SK-N-SH (cell line): ENCODE data around the gene TSPAN15. TPM values are rescaled to one million over a fixed set of nuclear protein-coding genes. Genes with fewer than 3 reads are reported as not detected.

Source experiments
- CTCF ChIA-PET: fragments of 300-600, 350-600 bp; formaldehyde crosslinking; extraction: SDS; loops from one replicate; lab custom pipeline; 2021; lab: Yijun Ruan, JAX
- POLR2A ChIA-PET: fragments of 350-600 bp; sonication (Branson Sonifier 250); formaldehyde crosslinking; extraction: SDS; loops from one replicate; lab custom pipeline; 2020; ENCODE audit warnings: antibody characterized with exemption, inconsistent platforms; lab: Yijun Ruan, JAX
- DNase-seq: peaks from one replicate; pipeline ENCODE4 v3.0.0; 2012
- H2AFZ ChIP-seq: fragments of 200-600 bp; sonication (generic); 2 replicates; pipeline ENCODE4 v1.8.1; 2016; ENCODE audit warnings: antibody characterized with exemption, mild to moderate bottlenecking, low read depth
- H3F3A ChIP-seq: fragments of 200-600 bp; sonication (generic); replicated peaks from 2 replicates; pipeline ENCODE3; 2016; ENCODE audit warnings: antibody characterized with exemption, mild to moderate bottlenecking; ENCODE audit not compliant: insufficient read depth
- H3K27ac ChIP-seq, 2 experiments: fragments of 200-500 bp in 1 of 2; fragments of 200-600 bp in 1 of 2; sonication (Bioruptor generic) in 1 of 2; sonication (generic), shearing (Covaris generic) in 1 of 2; 2 replicates each; pipeline versions ENCODE4 v1.5.1 to v1.6.1; 2014 to 2016; ENCODE audit warnings: low read depth in 2 of 2, inconsistent platforms in 1 of 2, low read length in 1 of 2, mild to moderate bottlenecking in 1 of 2, mixed read lengths in 1 of 2
- H3K27me3 ChIP-seq: fragments of 200-600 bp; sonication (generic), shearing (Covaris generic); 2 replicates; pipeline ENCODE4 v1.6.1; 2016; ENCODE audit warnings: mixed run types; ENCODE audit not compliant: insufficient read depth
- H3K36me3 ChIP-seq, 2 experiments: fragments of 200-500 bp in 1 of 2; fragments of 200-600 bp in 1 of 2; sonication (Bioruptor generic) in 1 of 2; sonication (generic) in 1 of 2; replicated peaks in 1 of 2; 2 replicates each; pipeline versions ENCODE3 to v1.5.1; 2014 to 2016; ENCODE audit warnings: low read length in 1 of 2, mild to moderate bottlenecking in 1 of 2; ENCODE audit not compliant: insufficient read depth in 2 of 2, control insufficient read depth in 1 of 2
- H3K4me1 ChIP-seq, 2 experiments: fragments of 200-500 bp in 1 of 2; fragments of 200-600 bp in 1 of 2; sonication (Bioruptor generic) in 1 of 2; sonication (generic), shearing (Covaris generic) in 1 of 2; 2 replicates each; pipeline versions ENCODE4 v1.5.1 to v1.6.1; 2014 to 2016; ENCODE audit warnings: low read depth in 1 of 2, low read length in 1 of 2, mixed run types in 1 of 2; ENCODE audit not compliant: insufficient read depth in 2 of 2, control insufficient read depth in 1 of 2
- H3K4me2 ChIP-seq: fragments of 200-600 bp; sonication (generic), shearing (Covaris generic); 2 replicates; pipeline ENCODE4 v1.6.1; 2017; ENCODE audit warnings: mixed run types
- H3K4me3 ChIP-seq, 2 experiments: fragments of 200-500 bp in 1 of 2; fragments of 200-600 bp in 1 of 2; sonication (Bioruptor generic) in 1 of 2; sonication (generic), shearing (Covaris generic) in 1 of 2; 2 replicates each; pipeline versions ENCODE4 v1.5.1 to v1.8.1; 2014 to 2016; ENCODE audit warnings: low read depth in 2 of 2, inconsistent platforms in 1 of 2, low read length in 1 of 2, mild to moderate bottlenecking in 1 of 2, mixed read lengths in 1 of 2, moderate library complexity in 1 of 2
- H3K79me2 ChIP-seq: fragments of 200-600 bp; sonication (generic); 2 replicates; pipeline ENCODE4 v1.8.1; 2017; ENCODE audit warnings: mild to moderate bottlenecking; ENCODE audit not compliant: insufficient read depth
- H3K9ac ChIP-seq: fragments of 200-600 bp; sonication (generic); 2 replicates; pipeline ENCODE4 v1.6.1; 2017; ENCODE audit warnings: mixed run types
- H3K9me2 ChIP-seq: fragments of 200-600 bp; sonication (generic); 2 replicates; pipeline ENCODE4 v1.6.1; 2017; ENCODE audit warnings: mixed run types
- H3K9me3 ChIP-seq: fragments of 200-600 bp; sonication (generic); 2 replicates; pipeline ENCODE4 v1.6.1; 2017; ENCODE audit warnings: mixed run types, mild to moderate bottlenecking, moderate library complexity
- H4K20me1 ChIP-seq: fragments of 200-600 bp; sonication (generic); 2 replicates; pipeline ENCODE4 v1.6.1; 2017; ENCODE audit warnings: mild to moderate bottlenecking, mixed run types; ENCODE audit not compliant: insufficient read depth
- CHD2 ChIP-seq: fragments of 150-350 bp; IDR thresholded peaks from 2 replicates; pipeline ENCODE4 v1.6.1; 2018; ENCODE audit warnings: low read length; ENCODE audit not compliant: partially characterized antibody
- EZH2phosphoT487 ChIP-seq: fragments of 200-600 bp; sonication (generic); IDR thresholded peaks from 2 replicates; pipeline ENCODE4 v1.6.1; 2017; ENCODE audit warnings: low read depth, mixed run types, mild to moderate bottlenecking, antibody characterized with exemption, moderate library complexity, borderline replicate concordance
- FOXJ3 ChIP-seq: sonication (generic); formaldehyde crosslinking; IDR thresholded peaks from 2 replicates; pipeline ENCODE4 v1.5.1; 2020; ENCODE audit warnings: mild to moderate bottlenecking, missing genetic modification reagents
- FOXM1 ChIP-seq: IDR thresholded peaks from 2 replicates; pipeline ENCODE4 v1.4.0; 2012; ENCODE audit warnings: low read depth, mild to moderate bottlenecking
- GABPA ChIP-seq: IDR thresholded peaks from 2 replicates; pipeline ENCODE4 v1.4.0; 2012; ENCODE audit warnings: low read depth, mild to moderate bottlenecking
- POLR2AphosphoS5 ChIP-seq: IDR thresholded peaks from 2 replicates; pipeline ENCODE4 v1.6.1; 2012; ENCODE audit warnings: low read depth, low read length
- RAD21 ChIP-seq: IDR thresholded peaks from 2 replicates; pipeline ENCODE4 v1.6.1; 2012; ENCODE audit warnings: mild to moderate bottlenecking, low read length
- RCOR1 ChIP-seq: fragments of 150-350 bp; IDR thresholded peaks from 2 replicates; pipeline ENCODE4 v1.6.1; 2017; ENCODE audit warnings: antibody characterized with exemption, low read length
- RFX5 ChIP-seq: IDR thresholded peaks from 2 replicates; pipeline ENCODE4 v1.6.1; 2012; ENCODE audit warnings: mild to moderate bottlenecking, improper control_type of control experiment, low read length
- RXRA ChIP-seq: IDR thresholded peaks from 2 replicates; pipeline ENCODE4 v1.4.0; 2012; ENCODE audit warnings: low read depth, mild to moderate bottlenecking, borderline replicate concordance
- SIN3A ChIP-seq: IDR thresholded peaks from 2 replicates; pipeline ENCODE4 v1.6.1; 2012; ENCODE audit warnings: low read depth, mild to moderate bottlenecking, low read length, moderate library complexity, borderline replicate concordance
- SMC3 ChIP-seq: IDR thresholded peaks from 2 replicates; pipeline ENCODE4 v1.6.1; 2012; ENCODE audit warnings: low read depth, low read length, improper control_type of control experiment
- TEAD4 ChIP-seq: IDR thresholded peaks from 2 replicates; pipeline ENCODE4 v1.4.0; 2012; ENCODE audit warnings: mild to moderate bottlenecking, borderline replicate concordance; ENCODE audit not compliant: insufficient read depth
- YY1 ChIP-seq: IDR thresholded peaks from 2 replicates; pipeline ENCODE4 v1.4.0; 2012; ENCODE audit warnings: low read depth, mild to moderate bottlenecking
- WGBS: methylation state at CpG from one replicate; pipeline ENCODE4 v1.1.6; 2017; ENCODE audit warnings: low lambda C conversion rate; 5-methylcytosine and 5-hydroxymethylcytosine counted together
- polyA plus RNA-seq, 3 experiments: library from polyadenylated mRNA; depleted of rRNA; stranded (reverse); fragments of >200 nt; gene quantifications; 2 replicates each; pipeline ENCODE4 v1.2.3, GENCODE V29; 2012
- TF ChIP-seq, protein P1 (sequence below): fragments of 150-350 bp; IDR thresholded peaks from 2 replicates; pipeline ENCODE4 v1.6.1; 2017; ENCODE audit warnings: antibody characterized with exemption, low read length, low read depth, borderline replicate concordance
- TF ChIP-seq, protein P2 (sequence below): IDR thresholded peaks from 2 replicates; pipeline ENCODE4 v1.6.1; 2012; ENCODE audit warnings: mild to moderate bottlenecking, low read depth, low read length, moderate library complexity

TSPAN15 gene
- polyA plus RNA-seq, 1 of the 3 experiments (the other 2 are of a cell fraction) = 8.5 TPM

DNA sequence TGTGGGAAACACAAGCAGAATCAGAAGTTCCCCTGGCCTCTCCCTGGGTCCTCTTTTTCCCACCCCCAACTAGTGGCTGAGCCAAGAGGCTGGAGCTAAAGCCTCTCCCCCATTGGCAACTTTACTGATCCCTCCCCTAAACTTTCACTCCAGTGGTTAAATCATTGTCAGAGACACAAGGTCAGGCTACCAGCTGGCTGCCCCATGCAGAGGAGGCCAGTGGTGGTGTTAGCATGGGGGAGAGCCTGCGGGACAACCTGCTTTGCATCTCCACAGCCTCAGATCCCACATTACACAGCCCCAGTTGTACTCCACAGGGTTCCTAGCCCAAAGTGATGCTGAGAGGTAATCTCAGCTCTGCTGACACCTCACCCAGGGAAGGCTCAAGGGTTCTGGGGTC is 101.0 kb downstream of the TSPAN15 start:
- no peak overlapping the region for H3K9ac ChIP-seq
- H3K36me3 ChIP-seq = no peaks in the 10 kb centered on the region
- H3K4me1 ChIP-seq = no peaks in the 10 kb centered on the region
- no peaks in the 10 kb centered on the region for H3K79me2 ChIP-seq
- H4K20me1 ChIP-seq = no peaks in the 10 kb centered on the region
- ChIA-PET POLR2A (no interaction called here), CTCF (interaction anchor here (0.6 to 1.3 kb wide), 4 partner anchors 28 to 86 kb away, joined by 3 to 4 read pairs (median 3); no protein-coding TSS in a partner anchor)
- no peak for DNase-seq
- no peaks in the 10 kb centered on the region for H3K9me2 ChIP-seq
- no peaks in the 10 kb centered on the region for H3F3A ChIP-seq
- H3K4me3 ChIP-seq = no peak overlapping the region
- no peaks in the 10 kb centered on the region for H3K9me3 ChIP-seq
- WGBS = 0% methylated on average over 1 of the region's 1 CpG
- H3K27me3 ChIP-seq = peaks cover 16% of the 10 kb centered on the region; the same call in 1 of the 2 replicates
- TF ChIP-seq CHD2 (no peak), FOXJ3 (CRISPR knock-in tag) (no peak), RXRA (no peak), RFX5 (no peak), SMC3 (no peak), GABPA (no peak), FOXM1 (no peak), SIN3A (no peak), POLR2AphosphoS5 (no peak), EZH2phosphoT487 (no peak), TEAD4 (no peak), YY1 (no peak), RAD21 (no peak), RCOR1 (no peak)
- TF ChIP-seq, protein P1, sequence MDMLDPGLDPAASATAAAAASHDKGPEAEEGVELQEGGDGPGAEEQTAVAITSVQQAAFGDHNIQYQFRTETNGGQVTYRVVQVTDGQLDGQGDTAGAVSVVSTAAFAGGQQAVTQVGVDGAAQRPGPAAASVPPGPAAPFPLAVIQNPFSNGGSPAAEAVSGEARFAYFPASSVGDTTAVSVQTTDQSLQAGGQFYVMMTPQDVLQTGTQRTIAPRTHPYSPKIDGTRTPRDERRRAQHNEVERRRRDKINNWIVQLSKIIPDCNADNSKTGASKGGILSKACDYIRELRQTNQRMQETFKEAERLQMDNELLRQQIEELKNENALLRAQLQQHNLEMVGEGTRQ = no peak
- TF ChIP-seq, protein P2, sequence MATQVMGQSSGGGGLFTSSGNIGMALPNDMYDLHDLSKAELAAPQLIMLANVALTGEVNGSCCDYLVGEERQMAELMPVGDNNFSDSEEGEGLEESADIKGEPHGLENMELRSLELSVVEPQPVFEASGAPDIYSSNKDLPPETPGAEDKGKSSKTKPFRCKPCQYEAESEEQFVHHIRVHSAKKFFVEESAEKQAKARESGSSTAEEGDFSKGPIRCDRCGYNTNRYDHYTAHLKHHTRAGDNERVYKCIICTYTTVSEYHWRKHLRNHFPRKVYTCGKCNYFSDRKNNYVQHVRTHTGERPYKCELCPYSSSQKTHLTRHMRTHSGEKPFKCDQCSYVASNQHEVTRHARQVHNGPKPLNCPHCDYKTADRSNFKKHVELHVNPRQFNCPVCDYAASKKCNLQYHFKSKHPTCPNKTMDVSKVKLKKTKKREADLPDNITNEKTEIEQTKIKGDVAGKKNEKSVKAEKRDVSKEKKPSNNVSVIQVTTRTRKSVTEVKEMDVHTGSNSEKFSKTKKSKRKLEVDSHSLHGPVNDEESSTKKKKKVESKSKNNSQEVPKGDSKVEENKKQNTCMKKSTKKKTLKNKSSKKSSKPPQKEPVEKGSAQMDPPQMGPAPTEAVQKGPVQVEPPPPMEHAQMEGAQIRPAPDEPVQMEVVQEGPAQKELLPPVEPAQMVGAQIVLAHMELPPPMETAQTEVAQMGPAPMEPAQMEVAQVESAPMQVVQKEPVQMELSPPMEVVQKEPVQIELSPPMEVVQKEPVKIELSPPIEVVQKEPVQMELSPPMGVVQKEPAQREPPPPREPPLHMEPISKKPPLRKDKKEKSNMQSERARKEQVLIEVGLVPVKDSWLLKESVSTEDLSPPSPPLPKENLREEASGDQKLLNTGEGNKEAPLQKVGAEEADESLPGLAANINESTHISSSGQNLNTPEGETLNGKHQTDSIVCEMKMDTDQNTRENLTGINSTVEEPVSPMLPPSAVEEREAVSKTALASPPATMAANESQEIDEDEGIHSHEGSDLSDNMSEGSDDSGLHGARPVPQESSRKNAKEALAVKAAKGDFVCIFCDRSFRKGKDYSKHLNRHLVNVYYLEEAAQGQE = no peak
- H3K4me2 ChIP-seq = no peak overlapping the region
- no peak overlapping the region for H3K27ac ChIP-seq
- H2AFZ ChIP-seq = no peak overlapping the region
